Measurements from ENCODE around the gene SRC. TPM values are rescaled to one million over a fixed set of nuclear protein-coding genes. Genes with fewer than 3 reads are reported as not detected.

The SRC gene
- total RNA-seq, 3 donors from 2014 or later, result 111 to 155 (median 132) TPM

GRCh38 chr20:37315021-37315451 is 30.9 kb upstream of the SRC start:
- TF ChIP-seq CTCF (IDR thresholded peaks at IDR 0.05), result no peak
- Histone ChIP-seq H3K4me3 (no peak overlapping the region), H3K9me3 (no peaks in the 10 kb centered on the region), H3K36me3 (ENCODE audit: low read depth) (no peaks in the 10 kb centered on the region), H3K4me1 (ENCODE audit: low read depth) (peaks cover 20% of the 10 kb centered on the region)
- peak; percentile 51 for ATAC-seq
- intact Hi-C loops (cut with DNase I, micrococcal nuclease), result no loop called here
- peak; percentile 50 to 78 (median 62) for DNase-seq

DNA sequence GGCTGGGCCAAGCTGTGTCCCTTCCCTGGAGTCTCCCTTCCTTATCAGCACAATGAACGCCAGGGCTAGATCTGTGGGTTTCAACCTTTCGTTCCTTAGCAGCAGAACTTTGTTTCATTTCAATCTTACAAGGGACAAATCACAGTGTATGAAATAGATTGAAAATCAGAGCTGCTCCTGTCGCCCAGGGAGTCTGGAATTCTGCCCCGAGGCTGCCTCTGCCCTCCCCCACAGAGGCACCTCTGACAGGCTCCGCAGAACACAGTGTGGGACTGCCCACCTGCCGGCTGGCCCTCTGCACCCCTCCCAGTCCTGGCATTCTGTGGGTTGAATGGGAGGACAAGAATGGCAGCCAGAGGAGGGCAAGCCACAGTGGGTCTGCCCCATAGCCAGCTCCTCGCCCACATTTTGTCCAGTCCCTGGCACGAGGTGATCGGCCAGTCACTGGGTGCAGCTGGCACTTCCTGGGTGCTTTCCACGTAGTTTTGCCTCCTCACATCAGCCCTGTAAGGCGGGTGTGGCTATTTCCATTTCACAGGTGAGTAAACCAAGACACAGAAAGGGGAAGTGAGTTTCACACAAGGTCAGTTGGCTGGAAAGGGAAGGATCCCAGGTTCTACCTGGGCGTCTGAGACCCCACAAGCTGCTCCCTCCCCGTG is 30.4 kb upstream of the SRC start:
- H3K4me1 ChIP-seq (ENCODE audit: low read depth), result peaks cover 20% of the 10 kb centered on the region
- DNase-seq, result no peak
- no peak overlapping the region for H3K4me3 ChIP-seq
- intact Hi-C loops (cut with DNase I, micrococcal nuclease), result no loop called here
- no peaks in the 10 kb centered on the region for H3K36me3 ChIP-seq (ENCODE audit: low read depth)
- H3K9me3 ChIP-seq, result no peaks in the 10 kb centered on the region
- no peak for TF ChIP-seq CTCF (IDR thresholded peaks at IDR 0.05)
- peak; percentile 73 for ATAC-seq

GRCh38 chr20:37316116-37316774 is 29.7 kb upstream of the SRC start:
- H3K4me1 ChIP-seq (ENCODE audit: low read depth), result peaks cover 20% of the 10 kb centered on the region
- no peak overlapping the region for H3K4me3 ChIP-seq
- no peaks in the 10 kb centered on the region for H3K36me3 ChIP-seq (ENCODE audit: low read depth)
- intact Hi-C loops (cut with DNase I, micrococcal nuclease), result no loop called here
- peak; percentile 60 for ATAC-seq
- DNase-seq, result no peak
- H3K9me3 ChIP-seq, result no peaks in the 10 kb centered on the region
- TF ChIP-seq CTCF (IDR thresholded peaks at IDR 0.05), result no peak

DNA sequence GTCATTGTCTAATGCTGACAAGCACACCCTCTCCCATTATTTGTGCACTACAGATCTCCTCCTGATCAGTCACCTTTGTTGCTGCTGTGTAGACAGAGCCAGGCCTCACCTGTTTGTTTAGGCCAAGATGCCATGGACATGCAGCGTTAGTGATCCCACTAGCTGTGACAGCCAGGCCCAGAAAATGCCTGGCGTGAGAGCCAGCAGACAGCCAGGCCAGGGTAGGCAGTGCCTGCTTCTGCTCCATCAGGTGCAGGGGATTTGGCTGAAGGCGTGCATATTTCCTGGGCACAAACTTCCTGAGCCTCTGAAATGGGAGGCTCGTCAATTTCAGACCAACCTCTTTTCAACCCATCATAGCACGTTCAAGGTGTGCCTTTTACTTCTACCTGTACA is 29.2 kb upstream of the SRC start:
- ATAC-seq, result no peak
- peaks cover 20% of the 10 kb centered on the region for H3K4me1 ChIP-seq (ENCODE audit: low read depth)

GRCh38 chr20:37317316-37317715 is 28.6 kb upstream of the SRC start:
- intact Hi-C loops (cut with DNase I, micrococcal nuclease), result no loop called here
- Histone ChIP-seq H3K9me3 (no peaks in the 10 kb centered on the region), H3K36me3 (ENCODE audit: low read depth) (no peaks in the 10 kb centered on the region), H3K4me3 (no peak overlapping the region), H3K4me1 (ENCODE audit: low read depth) (peaks cover 20% of the 10 kb centered on the region)
- no peak for DNase-seq
- TF ChIP-seq CTCF (IDR thresholded peaks at IDR 0.05), result no peak
- no peak for ATAC-seq

More for the DNA sequence above, 29.2 kb upstream of the SRC start:
- TF ChIP-seq CTCF (IDR thresholded peaks at IDR 0.05), result no peak
- Histone ChIP-seq H3K4me3 (no peak overlapping the region), H3K9me3 (no peaks in the 10 kb centered on the region), H3K36me3 (ENCODE audit: low read depth) (no peaks in the 10 kb centered on the region)
- intact Hi-C loops (cut with DNase I, micrococcal nuclease), result no loop called here
- no peak for DNase-seq

Measured in mucosa of descending colon (tissue), 3 donors.